Measurements from ENCODE around the gene CD200. TPM values are rescaled to one million over a fixed set of nuclear protein-coding genes. Genes with fewer than 3 reads are reported as not detected.

Gene CD200
- total RNA-seq, 1 experiment from 2014 or later = not detected

DNA sequence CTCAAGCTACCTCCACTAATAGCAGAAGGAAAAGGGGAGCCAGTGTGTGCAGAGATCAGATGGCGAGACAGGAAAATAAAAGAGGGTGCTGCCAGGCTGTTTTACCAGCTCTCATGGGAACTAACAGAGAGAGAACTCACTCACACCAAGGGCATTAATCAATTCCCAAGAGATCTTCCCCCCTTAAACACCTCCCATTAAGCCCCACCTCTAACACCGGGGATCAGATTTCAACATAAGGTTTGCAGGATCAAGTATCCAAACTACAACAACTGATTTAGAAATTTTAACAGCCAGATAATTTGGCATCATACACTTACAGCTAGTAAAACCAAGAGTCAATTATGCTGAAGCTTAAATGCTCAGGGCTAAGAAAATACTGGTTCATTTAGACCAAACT is 18.9 kb downstream of the CD200 start:
- no peaks in the 10 kb centered on the region for H3K4me1 ChIP-seq (ENCODE audit: control insufficient read depth, insufficient read depth, low read length)
- intact Hi-C loops (cut with micrococcal nuclease; ENCODE audit: unreplicated experiment) = no loop called here
- H3K27ac ChIP-seq (ENCODE audit: low read length) = no peak overlapping the region
- DNase-seq (ENCODE audit: low read depth, low spot score) (no peak), ATAC-seq (no peak)
- TF ChIP-seq SIN3A (IDR thresholded peaks at IDR 0.05; ENCODE audit: borderline replicate concordance, insufficient read depth, low read depth, low read length) (no peak), POLR2AphosphoS5 (IDR thresholded peaks at IDR 0.05; ENCODE audit: low read depth, low read length) (no peak), TCF7L2 (IDR thresholded peaks at IDR 0.05; ENCODE audit: low read depth, low read length) (no peak)
- TF ChIP-seq, protein P1, sequence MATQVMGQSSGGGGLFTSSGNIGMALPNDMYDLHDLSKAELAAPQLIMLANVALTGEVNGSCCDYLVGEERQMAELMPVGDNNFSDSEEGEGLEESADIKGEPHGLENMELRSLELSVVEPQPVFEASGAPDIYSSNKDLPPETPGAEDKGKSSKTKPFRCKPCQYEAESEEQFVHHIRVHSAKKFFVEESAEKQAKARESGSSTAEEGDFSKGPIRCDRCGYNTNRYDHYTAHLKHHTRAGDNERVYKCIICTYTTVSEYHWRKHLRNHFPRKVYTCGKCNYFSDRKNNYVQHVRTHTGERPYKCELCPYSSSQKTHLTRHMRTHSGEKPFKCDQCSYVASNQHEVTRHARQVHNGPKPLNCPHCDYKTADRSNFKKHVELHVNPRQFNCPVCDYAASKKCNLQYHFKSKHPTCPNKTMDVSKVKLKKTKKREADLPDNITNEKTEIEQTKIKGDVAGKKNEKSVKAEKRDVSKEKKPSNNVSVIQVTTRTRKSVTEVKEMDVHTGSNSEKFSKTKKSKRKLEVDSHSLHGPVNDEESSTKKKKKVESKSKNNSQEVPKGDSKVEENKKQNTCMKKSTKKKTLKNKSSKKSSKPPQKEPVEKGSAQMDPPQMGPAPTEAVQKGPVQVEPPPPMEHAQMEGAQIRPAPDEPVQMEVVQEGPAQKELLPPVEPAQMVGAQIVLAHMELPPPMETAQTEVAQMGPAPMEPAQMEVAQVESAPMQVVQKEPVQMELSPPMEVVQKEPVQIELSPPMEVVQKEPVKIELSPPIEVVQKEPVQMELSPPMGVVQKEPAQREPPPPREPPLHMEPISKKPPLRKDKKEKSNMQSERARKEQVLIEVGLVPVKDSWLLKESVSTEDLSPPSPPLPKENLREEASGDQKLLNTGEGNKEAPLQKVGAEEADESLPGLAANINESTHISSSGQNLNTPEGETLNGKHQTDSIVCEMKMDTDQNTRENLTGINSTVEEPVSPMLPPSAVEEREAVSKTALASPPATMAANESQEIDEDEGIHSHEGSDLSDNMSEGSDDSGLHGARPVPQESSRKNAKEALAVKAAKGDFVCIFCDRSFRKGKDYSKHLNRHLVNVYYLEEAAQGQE (IDR thresholded peaks at IDR 0.05; ENCODE audit: insufficient read depth in 1 of 2, low read depth in 2 of 2, low read length in 1 of 2) = no peak
- TF ChIP-seq, protein P2, sequence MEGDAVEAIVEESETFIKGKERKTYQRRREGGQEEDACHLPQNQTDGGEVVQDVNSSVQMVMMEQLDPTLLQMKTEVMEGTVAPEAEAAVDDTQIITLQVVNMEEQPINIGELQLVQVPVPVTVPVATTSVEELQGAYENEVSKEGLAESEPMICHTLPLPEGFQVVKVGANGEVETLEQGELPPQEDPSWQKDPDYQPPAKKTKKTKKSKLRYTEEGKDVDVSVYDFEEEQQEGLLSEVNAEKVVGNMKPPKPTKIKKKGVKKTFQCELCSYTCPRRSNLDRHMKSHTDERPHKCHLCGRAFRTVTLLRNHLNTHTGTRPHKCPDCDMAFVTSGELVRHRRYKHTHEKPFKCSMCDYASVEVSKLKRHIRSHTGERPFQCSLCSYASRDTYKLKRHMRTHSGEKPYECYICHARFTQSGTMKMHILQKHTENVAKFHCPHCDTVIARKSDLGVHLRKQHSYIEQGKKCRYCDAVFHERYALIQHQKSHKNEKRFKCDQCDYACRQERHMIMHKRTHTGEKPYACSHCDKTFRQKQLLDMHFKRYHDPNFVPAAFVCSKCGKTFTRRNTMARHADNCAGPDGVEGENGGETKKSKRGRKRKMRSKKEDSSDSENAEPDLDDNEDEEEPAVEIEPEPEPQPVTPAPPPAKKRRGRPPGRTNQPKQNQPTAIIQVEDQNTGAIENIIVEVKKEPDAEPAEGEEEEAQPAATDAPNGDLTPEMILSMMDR (IDR thresholded peaks at IDR 0.05) = no peak
- no peaks in the 10 kb centered on the region for H3K27me3 ChIP-seq (ENCODE audit: control insufficient read depth, insufficient read depth, low read length)
- BruUV-seq (replicated peaks) = no TSS peak
- H3K4me3 ChIP-seq (ENCODE audit: low read depth in 2 of 2, low read length in 2 of 2) = no peak overlapping the region
- POLR2A ChIA-PET = no interaction called here
- CTCF ChIA-PET = no interaction called here
- no peaks in the 10 kb centered on the region; the same call in 1 of the 2 replicates for H3K9me3 ChIP-seq (ENCODE audit: control insufficient read depth, insufficient read depth, low read depth, low read length)
- in situ Hi-C loops (cut with HindIII; ENCODE audit: low pct_unique_long_range_greater_than_20kb, low sequenced_read_pairs) = no loop called here
- H3K36me3 ChIP-seq (ENCODE audit: control insufficient read depth, insufficient read depth, low read length) = no peaks in the 10 kb centered on the region

DNA sequence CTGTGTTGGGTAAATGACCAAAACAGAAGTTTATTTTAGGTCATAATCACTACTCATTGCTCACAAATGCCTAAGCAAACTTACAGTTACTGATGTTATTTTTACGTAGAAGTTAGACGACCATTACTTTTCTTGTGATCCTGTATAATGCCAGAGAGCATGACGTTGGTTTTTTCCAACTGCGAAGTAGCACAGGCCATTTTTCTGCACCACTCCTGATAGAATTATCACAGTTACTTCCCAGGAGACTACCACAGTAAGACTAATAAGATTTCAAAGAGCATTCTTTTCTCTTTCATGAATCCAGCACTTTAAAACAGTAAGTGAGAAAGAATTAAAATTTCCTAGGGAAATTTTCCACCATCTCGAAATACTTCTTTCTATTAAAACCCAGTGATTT is 19.8 kb downstream of the CD200 start:
- TF ChIP-seq, protein P2 (IDR thresholded peaks at IDR 0.05) = no peak
- TF ChIP-seq POLR2AphosphoS5 (IDR thresholded peaks at IDR 0.05; ENCODE audit: low read depth, low read length) (no peak), TCF7L2 (IDR thresholded peaks at IDR 0.05; ENCODE audit: low read depth, low read length) (no peak), SIN3A (IDR thresholded peaks at IDR 0.05; ENCODE audit: borderline replicate concordance, insufficient read depth, low read depth, low read length) (no peak)
- TF ChIP-seq, protein P1 (IDR thresholded peaks at IDR 0.05; ENCODE audit: insufficient read depth in 1 of 2, low read depth in 2 of 2, low read length in 1 of 2) = no peak
- H3K9me3 ChIP-seq (ENCODE audit: control insufficient read depth, insufficient read depth, low read depth, low read length) = no peaks in the 10 kb centered on the region; the same call in 1 of the 2 replicates
- in situ Hi-C loops (cut with HindIII; ENCODE audit: low pct_unique_long_range_greater_than_20kb, low sequenced_read_pairs) (no loop called here), intact Hi-C loops (cut with micrococcal nuclease; ENCODE audit: unreplicated experiment) (no loop called here)
- DNase-seq (ENCODE audit: low read depth, low spot score) (no peak), ATAC-seq (no peak)
- H3K4me1 ChIP-seq (ENCODE audit: control insufficient read depth, insufficient read depth, low read length) = no peaks in the 10 kb centered on the region
- ChIA-PET CTCF (no interaction called here), POLR2A (no interaction called here)
- no peak overlapping the region for H3K4me3 ChIP-seq (ENCODE audit: low read depth in 2 of 2, low read length in 2 of 2)
- BruUV-seq (replicated peaks) = no TSS peak
- no peaks in the 10 kb centered on the region for H3K36me3 ChIP-seq (ENCODE audit: control insufficient read depth, insufficient read depth, low read length)
- H3K27ac ChIP-seq (ENCODE audit: low read length) = no peak overlapping the region
- H3K27me3 ChIP-seq (ENCODE audit: control insufficient read depth, insufficient read depth, low read length) = no peaks in the 10 kb centered on the region
